Loucy (cell line): ENCODE results near the gene TNNT2.

Experiments
- EZH2phosphoT487 ChIP-seq: fragments of 200-600 bp; IDR thresholded peaks from 2 replicates; pipeline ENCODE4 v1.6.1; 2018; ENCODE audit warnings: antibody characterized with exemption, mild to moderate bottlenecking, moderate library complexity, borderline replicate concordance
- TF ChIP-seq, protein P1 (sequence below): fragments of 200-600 bp; sonication (generic); conservative IDR thresholded peaks from 2 replicates; pipeline ENCODE4 v1.5.1; 2014; ENCODE audit warnings: mild to moderate bottlenecking, antibody characterized with exemption, low read length

DNA sequence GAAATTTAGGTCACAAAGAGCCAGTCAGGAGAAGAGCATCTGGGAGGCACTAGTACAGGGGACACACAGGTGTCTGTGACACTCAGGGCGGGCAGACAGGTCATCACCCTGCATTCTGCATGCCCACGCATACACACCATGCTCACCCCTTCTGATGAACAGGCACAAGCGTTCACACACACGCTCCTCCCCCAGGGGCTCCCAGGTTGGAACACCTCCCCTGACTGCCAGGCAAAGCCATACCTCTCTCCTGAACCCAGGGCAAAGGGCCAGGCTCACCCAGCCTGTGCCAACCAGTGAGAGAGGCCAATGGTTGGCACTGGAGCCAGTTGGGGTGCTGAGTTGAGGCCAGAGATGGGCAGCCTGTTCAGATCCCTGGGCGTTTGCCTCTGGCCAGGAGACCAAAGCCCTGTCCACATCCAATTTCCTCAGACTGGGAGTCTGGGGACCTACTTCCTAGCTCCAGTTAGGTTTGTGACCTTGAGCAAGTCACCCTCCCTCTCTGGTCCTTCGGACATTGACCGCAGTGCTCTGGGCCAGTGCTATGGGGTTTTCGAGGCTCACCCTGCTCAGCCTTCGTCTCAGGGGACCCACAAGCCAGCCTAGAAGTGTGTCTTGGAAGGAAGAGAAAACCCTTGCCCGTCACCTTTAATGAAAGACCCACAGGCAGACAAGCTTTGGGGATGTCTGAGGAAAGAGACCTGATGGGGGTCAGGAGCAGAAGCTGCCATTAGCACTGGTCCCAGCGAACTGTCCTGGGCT lies 27.4 kb upstream of the TNNT2 start:
- TF ChIP-seq, protein P1, sequence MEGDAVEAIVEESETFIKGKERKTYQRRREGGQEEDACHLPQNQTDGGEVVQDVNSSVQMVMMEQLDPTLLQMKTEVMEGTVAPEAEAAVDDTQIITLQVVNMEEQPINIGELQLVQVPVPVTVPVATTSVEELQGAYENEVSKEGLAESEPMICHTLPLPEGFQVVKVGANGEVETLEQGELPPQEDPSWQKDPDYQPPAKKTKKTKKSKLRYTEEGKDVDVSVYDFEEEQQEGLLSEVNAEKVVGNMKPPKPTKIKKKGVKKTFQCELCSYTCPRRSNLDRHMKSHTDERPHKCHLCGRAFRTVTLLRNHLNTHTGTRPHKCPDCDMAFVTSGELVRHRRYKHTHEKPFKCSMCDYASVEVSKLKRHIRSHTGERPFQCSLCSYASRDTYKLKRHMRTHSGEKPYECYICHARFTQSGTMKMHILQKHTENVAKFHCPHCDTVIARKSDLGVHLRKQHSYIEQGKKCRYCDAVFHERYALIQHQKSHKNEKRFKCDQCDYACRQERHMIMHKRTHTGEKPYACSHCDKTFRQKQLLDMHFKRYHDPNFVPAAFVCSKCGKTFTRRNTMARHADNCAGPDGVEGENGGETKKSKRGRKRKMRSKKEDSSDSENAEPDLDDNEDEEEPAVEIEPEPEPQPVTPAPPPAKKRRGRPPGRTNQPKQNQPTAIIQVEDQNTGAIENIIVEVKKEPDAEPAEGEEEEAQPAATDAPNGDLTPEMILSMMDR: no peak
- no peak for TF ChIP-seq EZH2phosphoT487
